NCI-H2227 (cell line): ENCODE results near the gene ERFL.
A peak's percentile ranks its signal among the peaks of the same experiment; 100 is the strongest.
"Not testable (repeated sequence)": the region's sequence is repeated elsewhere in the genome, so short reads cannot be mapped to it uniquely, and the experiment has no call there.

Source experiments
- DNase-seq: peaks from one replicate; lab custom pipeline; 2025; ENCODE audit not compliant: unreplicated experiment; lab: John Stamatoyannopoulos, UW

ERFL gene

GRCh38 chr19:41944336-41944735, 16.1 kb upstream of the ERFL start:
- no peak for DNase-seq

DNA sequence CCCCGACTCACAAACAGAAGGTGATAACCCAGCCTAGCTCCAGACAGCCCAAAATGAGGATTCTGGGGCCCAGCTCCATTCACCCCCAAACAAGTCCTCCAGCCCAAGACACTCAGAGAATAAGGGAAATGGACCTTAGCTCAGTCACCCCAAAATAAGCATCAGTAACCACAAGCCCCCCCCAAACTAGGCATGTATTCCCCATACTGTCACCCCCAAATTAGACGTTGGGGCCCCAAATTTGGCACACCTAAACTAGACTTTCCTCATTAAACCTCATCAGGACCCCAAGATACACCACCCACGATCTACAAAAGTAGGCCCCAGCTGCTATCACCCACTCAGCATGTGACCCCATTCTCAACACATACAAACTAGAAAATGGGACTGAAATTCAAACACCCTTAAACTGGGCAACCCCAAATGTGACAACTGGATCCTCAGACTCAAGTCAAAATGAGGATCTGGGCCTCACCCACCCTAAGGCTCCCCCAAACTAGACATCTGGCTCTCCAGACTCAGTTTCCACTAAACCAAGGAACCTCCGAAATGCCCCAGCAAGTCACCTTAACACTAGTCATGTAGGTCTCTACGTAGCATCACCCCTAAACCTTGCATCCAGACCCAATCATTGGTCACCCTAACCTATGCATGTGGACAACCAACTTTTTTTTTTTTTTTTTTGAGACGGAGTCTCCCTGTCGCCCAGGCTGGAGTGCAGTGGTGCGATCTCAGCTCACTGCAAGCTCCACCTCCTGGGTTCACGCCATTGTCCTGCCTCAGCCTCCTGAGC, 13.4 kb upstream of the ERFL start:
- DNase-seq: no peak

DNA sequence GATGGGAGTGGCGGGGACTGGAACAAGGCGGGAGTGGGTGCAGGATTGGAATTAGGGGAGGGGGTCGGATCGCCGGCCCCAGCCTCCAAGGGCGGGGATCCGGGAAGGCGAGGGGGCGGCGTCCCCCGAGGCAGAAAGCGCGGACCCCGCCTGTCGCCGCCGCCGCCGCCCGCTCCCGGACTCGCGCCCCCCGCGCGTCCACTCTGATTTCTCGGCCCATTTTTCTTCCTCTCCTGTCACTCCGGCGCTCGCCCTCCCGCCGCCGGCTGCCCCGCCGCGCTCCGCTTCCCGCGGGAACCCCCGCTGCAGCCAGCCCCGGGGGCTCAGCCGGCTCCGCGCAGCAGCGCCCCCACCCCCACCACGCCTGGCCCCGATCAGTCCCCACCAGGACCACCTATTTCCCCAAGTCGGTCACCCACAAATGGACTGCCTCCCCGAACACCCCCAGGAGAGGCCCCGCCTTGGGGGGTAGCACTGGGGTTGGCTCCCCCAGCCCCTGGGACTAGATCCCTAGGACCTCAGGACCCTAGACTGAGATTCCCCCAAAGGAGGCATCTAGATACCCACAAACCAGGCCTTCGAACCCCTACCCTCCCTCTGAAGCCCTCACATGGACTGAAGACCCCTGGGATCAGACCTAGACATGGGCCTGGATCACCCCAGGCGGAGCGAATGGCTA, 12.6 kb upstream of the ERFL start:
- DNase-seq: peak; percentile 85

DNA sequence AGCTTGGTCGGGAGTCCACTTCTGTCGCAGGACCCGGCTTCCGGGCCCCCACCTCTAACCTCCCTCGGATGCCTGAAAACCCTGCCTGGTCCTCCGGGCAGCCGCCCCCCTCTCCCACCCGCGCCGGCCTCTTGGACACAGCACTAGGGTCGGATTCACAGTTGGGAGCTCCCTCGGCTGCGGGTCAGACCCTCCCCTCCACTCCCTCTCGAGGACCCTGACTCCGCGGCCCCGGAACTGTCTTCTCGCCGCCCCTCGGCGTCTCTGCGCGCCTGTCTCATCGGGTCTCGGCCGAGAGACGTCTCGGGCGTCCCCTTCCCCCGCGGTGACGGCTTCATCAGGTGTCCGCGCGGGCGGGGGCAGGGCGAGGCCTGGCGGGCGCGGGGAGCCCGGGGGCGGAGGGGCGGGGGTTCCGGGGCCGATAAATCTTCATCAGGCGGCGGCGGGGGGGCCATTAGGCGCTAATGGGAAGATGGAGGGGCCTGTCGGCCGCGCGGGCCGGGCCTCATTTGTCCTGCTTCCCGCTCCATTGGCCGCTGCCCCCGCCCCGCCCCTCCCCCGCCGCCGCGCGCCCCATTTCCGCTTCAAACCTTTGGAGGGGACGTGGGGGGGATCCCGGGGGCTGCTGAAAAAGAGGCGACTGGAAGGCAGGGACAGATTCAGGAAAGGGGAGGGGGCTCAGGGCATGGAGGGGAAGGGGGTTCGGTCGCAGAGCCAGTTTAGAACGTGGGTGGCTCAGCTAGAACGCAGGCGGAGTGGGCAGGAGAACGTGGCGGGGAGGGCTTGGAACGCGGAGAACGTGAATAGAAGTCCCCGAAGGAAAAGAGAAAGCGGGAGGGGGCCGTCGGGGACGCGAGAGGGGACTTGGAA, 11.8 kb upstream of the ERFL start:
- DNase-seq: peak; percentile 92

DNA sequence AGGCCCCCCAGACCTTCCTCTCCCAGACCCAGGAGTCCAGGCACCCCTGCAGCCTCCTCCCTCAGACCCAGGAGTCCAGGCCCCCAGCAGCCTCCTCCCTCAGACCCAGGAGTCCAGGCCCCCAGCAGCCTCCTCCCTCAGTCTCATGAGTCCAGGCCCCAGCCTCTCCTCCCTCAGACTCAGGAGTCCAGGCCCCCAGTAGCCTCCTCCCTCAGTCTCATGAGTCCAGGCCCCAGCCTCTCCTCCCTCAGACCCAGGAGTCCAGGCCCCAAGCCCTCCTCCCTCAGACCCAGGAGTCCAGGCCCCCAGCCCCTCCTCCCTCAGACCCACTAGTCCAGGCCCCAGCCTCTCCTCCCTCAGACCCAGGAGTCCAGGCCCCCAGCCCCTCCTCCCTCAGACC, 11.0 kb upstream of the ERFL start:
- not testable (repeated sequence) for DNase-seq

DNA sequence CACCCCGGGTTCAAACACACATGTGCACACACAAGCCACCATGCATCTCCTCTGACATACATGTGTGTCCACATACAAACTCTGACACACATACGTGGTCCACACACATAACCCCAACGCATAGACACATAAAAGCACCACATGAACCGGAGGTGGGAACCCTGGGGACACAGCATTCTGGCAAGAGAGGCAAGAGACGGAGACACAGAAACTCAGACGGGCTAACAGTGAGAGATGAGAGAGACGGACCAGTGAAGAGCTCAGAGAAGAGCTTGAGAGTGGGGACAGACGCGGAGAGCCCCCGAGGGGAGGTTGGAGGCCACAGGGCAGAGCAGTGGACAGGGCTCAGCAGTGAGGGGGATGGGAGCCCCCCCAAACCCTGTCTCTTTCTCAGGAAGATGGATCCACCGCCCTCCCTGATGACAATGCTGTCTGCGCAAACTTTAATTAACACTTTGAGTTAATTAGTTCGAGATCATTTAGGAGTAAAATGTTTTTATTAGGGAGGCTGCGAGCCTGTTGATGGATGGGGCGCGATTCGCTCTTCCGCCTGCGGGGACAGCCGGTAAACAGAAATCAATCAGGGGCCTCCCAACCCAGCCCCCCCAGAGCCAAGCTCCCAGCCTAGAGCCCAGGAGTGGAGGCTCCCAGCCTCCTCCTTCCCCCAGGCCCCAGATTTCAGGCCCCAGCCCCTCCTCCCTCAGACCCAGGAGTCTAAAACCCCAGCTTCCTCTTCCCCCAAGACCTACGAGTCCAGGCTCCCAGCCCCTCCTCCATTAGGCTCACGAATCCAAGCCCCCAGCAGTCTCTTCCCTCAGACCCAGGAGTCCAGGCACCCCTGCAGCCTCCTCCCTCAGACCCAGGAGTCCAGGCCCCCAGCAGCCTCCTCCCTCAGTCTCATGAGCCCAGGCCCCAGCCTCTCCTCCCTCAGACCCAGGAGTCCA, 9.5 kb upstream of the ERFL start:
- no peak for DNase-seq

GRCh38 chr19:41936961-41937360, 8.7 kb upstream of the ERFL start:
- no peak for DNase-seq

DNA sequence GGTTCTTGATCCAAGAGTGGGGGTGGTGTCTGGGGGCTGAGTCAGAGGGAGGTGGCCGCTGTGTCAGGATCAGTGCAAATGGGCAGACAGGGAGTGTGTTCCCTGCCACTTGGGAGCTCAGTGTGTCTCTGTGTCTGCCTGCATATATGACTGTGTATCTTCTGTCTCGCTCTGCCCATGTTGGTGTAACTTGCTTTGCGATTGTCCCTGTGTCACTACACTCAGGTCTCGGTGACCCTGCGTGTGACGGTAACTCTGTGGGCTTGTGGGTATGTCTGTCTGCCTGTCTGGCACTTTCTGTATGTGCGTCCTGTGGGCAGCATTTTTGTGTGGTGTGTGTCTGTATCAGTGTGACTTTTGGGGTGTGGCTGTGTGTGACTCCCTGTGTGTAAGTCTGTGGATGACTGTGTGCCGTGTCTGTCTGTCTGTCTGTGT, 8.2 kb upstream of the ERFL start:
- no peak for DNase-seq

DNA sequence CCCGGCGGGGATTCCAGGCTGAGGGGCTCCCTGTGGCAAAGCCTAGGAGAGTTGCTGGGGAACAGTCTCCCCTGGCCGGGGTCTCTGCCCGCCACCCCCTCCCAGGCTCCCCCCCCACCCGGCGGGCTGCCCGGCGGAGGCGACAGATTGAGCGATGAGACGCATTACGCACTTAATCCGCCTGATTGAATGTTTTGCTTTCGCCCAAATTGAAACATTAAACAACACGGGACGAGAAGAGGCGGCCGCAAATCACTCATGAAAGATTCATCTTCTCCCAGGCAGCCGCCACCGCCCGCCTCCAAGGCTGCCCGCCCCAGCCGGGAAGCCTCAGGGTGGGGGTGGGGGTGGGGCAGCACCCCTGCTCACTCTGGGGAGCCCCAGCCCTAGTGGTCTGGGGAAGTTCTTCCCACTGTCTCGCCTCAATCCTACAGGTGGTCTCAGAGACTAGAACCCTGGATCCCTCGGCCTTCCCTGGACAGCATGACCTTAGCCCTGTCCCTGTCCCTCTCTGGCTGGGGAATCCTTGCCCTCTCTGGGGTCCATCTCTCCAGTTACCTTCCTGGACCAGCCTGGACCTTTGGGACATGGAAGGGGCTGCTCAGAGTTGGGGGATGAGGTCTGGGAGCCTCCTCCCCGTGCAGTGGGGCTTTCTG, 7.6 kb upstream of the ERFL start:
- DNase-seq: no peak

- DNase-seq: peak; percentile 93
Observed at GRCh38 chr19:41934849-41935374, 6.7 kb upstream of the ERFL start.

DNA sequence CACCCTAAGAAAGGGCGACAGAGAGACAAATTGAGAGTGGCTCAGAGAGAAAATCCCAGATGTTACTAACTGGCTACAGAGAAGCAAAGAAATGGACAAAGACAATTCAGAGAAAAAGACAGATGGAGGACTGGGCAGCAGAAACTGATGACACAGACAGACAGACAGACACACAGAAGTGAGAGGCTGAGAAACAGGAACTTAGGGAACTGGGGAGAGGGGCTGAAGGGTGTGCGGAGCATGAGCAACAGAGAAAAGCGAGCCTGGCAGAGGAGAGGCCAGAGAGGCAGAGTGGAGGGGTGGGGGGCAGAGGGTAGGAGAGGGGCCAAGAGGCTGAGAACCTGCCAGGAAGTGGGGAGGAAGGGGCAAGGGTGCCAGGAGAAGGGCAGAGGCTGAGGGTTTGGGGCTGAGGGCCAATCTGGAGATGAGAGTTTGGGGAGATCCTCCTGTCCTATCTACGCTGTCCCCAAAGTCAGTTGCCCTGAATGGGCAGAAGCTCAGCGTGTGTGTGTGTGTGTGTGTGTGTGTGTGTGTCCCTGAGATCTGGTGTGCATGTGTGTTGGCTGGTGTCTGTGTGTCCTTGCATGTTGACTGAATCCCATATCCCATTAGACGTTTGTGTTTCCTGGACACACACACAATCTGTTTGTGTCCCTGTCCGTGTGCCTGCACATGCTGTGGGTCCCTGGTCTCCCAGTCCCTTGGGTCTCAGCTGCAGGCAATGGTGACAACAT, 5.6 kb upstream of the ERFL start:
- no peak for DNase-seq

DNA sequence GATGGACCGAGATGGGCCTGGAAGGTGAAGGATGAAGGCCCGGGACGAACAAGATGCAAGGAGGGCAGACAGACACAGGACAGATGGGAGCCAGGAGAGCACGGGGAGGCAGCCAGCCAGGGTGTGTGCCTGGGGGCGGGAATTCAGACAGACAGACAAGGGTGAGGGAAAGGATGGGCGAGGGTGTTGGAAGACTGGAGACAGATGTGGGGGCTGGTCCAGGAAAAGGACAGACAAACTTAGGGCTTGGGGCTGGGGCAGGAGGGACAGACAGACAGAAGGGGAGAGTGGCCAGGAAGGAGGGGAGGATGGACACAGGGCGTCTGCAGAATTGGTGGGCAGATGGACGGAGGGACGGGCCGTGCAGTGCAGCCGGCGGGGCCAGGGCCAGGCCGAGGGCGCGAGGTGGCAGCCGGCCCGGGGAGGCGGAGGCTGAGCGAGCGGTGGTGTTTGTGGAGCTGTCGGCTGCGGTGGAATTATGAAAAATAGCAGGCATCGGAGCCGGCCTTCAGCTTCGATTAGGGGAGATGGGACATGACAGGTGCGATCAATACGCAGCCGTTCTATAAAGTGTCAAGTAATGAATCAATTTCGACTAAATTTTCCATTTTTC, 4.6 kb upstream of the ERFL start:
- peak; percentile 58 for DNase-seq

- DNase-seq: no peak
Observed at GRCh38 chr19:41932259-41932719, 4.0 kb upstream of the ERFL start.

DNA sequence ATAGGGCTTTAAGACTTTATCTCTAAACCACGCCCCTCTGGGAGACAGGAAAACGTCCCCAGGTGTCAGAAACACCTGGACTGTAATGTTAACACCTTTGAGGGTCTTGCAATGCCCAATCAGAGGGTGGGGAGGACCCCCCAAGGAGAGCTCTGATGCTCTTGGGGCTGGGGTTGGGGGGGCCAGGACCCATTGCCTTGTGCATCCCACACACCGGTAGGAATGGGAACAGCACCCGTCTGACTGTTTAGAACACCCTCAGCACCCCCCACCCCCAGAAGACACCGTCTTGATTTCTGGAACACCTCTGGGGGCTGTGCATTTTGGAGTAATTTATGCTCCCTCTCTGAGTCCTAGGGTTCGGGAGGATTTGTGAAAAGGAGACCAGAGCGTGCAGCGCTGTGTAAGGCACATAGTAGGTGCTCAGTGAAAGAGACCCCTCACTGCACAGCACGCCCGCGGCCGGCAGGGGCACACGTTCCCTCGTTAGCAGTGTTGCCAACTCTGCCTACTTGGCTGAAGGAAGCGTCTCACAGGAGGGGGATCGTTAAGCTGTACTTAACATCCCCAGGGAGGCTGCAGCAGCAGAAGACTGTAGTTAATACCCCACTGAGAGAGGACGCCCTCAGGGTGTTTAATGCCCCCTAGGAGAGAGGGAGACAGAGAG, 2.8 kb upstream of the ERFL start:
- DNase-seq: peak; percentile 59

- no peak for DNase-seq
Observed at GRCh38 chr19:41930322-41930722, 2.1 kb upstream of the ERFL start.

DNA sequence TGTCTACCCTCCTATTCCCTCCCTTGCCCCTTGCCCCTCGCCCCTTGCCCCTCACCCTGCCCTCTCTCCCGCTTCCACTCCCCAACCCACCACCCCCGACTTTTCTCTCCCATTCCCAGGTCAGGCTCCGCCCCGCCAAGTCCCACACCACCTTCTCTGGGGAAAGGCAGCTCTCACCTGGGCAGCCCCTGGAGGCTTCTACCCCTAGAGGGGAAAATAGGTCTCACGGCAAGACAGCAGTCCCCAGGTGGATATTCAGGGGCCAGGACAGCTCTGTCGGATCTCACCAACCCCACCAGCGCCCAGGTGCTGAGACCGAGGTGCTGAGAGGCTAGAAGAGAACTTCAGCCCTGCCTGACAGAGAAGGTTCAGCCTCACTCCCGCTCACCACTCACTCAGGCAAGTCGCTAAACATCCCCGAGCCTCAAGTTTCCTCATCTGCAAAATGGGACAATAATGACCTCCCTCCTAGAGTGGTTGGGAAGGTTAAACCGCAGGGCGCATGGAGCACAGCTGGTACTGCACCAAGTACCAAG, 1.4 kb upstream of the ERFL start:
- DNase-seq: no peak

DNA sequence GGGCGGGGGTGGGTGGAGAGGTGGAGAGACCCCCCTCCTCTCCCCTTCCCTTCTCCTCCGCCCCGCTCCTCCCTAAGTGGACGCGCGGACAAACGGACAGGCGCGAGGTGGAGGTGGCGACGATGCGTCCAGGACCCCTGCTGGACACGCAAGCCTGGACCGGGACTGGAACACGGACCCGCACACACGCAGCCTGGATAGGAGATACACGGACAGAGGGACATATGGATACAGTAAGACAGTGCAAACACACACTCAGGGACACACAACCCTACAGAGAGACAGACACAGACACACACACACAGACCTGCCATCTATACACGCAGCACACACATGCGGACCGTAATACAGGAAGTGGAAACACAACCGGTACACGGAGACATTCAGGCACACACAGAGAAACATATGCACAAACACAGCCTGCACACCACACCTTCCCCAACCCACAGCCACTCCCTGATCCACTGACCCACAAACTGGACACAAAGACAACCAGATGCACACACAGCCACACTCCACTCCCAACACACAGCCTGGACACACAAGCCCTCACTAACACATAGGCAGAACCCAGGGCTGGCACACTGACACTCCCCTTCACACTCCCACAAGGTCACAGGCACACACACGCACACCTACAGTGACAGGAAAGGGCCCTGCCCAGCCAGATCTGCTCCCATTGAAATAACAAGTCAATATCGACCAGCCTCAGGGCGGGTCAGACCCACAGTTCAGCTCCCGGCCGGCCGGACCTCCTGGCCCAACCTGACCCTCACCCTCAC, 696 bp upstream of the ERFL start:
- DNase-seq: peak; percentile 60
